GM12891 (cell line): ENCODE data around the gene PMF1.

Experiments
- DNase-seq: peaks from one replicate; pipeline ENCODE4 v3.0.0; 2011; ENCODE audit warnings: low spot score; ENCODE audit not compliant: insufficient read length
- FAIRE-seq: peaks from 2 replicates; lab custom pipeline; 2011; peaks lifted over from hg19 to GRCh38; lab: Jason Lieb, UNC
- PAX5 ChIP-seq: IDR thresholded peaks from 2 replicates; pipeline ENCODE4 v1.6.1; 2011; ENCODE audit warnings: low read length, moderate library complexity, mild to moderate bottlenecking; ENCODE audit not compliant: insufficient read depth, severe bottlenecking
- POLR2A ChIP-seq: IDR thresholded peaks from 2 replicates; pipeline ENCODE4 v1.6.1; 2011; ENCODE audit warnings: low read depth, low read length, control low read depth
- POLR2AphosphoS5 ChIP-seq: IDR thresholded peaks from 2 replicates; pipeline ENCODE4 v1.6.1; 2011; ENCODE audit warnings: low read depth, low read length, control low read depth
- POU2F2 ChIP-seq: IDR thresholded peaks from 2 replicates; pipeline ENCODE4 v1.6.1; 2011; ENCODE audit warnings: low read depth, mild to moderate bottlenecking, control low read depth, low read length, moderate library complexity
- SPI1 ChIP-seq: IDR thresholded peaks from 2 replicates; pipeline ENCODE4 v1.6.1; 2011; ENCODE audit warnings: low read depth, low read length, control low read depth
- TAF1 ChIP-seq: IDR thresholded peaks from 2 replicates; pipeline ENCODE4 v1.6.1; 2011; ENCODE audit warnings: low read depth, low read length, control low read depth

Gene PMF1

GRCh38 chr1:156284112-156284511, 71.3 kb downstream of the PMF1 start, which contains the start of gene TMEM79:
TSS of gene TMEM79 (plus strand) at chr1:156284325. CDS start at chr1:156285227, 902 bp downstream.
- FAIRE-seq (no peak), DNase-seq (no peak)
- TF ChIP-seq POLR2AphosphoS5 (no peak), POU2F2 (no peak), POLR2A (no peak), SPI1 (no peak), PAX5 (no peak), TAF1 (no peak)

GRCh38 chr1:156284757-156285156, 72.0 kb downstream of the PMF1 start:
- DNase-seq, result no peak
- FAIRE-seq, result no peak
- TF ChIP-seq POU2F2 (no peak), POLR2AphosphoS5 (no peak), POLR2A (no peak), SPI1 (no peak), PAX5 (no peak), TAF1 (no peak)

GRCh38 chr1:156285437-156285836, 72.6 kb downstream of the PMF1 start:
- no peak for DNase-seq
- TF ChIP-seq POLR2A, result no peak
- TF ChIP-seq POU2F2, result no peak
- no peak for TF ChIP-seq SPI1
- TF ChIP-seq PAX5, result no peak
- TF ChIP-seq TAF1, result no peak
- no peak for TF ChIP-seq POLR2AphosphoS5
- no peak for FAIRE-seq

- no peak for FAIRE-seq
- DNase-seq, result no peak
- TF ChIP-seq POLR2AphosphoS5, result no peak
- TF ChIP-seq TAF1, result no peak
- no peak for TF ChIP-seq POLR2A
- no peak for TF ChIP-seq PAX5
- TF ChIP-seq SPI1, result no peak
- no peak for TF ChIP-seq POU2F2
These were observed 73.3 kb downstream of the PMF1 start for GRCh38 chr1:156286061-156286460.
